Measurements from ENCODE around the gene KCTD8. TPM values are rescaled to one million over a fixed set of nuclear protein-coding genes. Genes with fewer than 3 reads are reported as not detected.
A peak's percentile ranks its signal among the peaks of the same experiment; 100 is the strongest.

Gene KCTD8
- polyA plus RNA-seq: under 1 TPM in 1 of 4 donors, not detected in 3; 0.07 TPM
- long read RNA-seq, donor 1: 0 reads
- long read RNA-seq, donor 2: 0 reads
- long read RNA-seq, donor 3: 0 reads
- long read RNA-seq, donor 4: 0 reads
- long read RNA-seq, donor 5: 0 reads
- long read RNA-seq, donor 6: 0 reads
- long read RNA-seq, donor 7: 0 reads
- long read RNA-seq, donor 8: 0 reads
- long read RNA-seq, donor 9: 0 reads
- long read RNA-seq, donor 10: 0 reads

DNA sequence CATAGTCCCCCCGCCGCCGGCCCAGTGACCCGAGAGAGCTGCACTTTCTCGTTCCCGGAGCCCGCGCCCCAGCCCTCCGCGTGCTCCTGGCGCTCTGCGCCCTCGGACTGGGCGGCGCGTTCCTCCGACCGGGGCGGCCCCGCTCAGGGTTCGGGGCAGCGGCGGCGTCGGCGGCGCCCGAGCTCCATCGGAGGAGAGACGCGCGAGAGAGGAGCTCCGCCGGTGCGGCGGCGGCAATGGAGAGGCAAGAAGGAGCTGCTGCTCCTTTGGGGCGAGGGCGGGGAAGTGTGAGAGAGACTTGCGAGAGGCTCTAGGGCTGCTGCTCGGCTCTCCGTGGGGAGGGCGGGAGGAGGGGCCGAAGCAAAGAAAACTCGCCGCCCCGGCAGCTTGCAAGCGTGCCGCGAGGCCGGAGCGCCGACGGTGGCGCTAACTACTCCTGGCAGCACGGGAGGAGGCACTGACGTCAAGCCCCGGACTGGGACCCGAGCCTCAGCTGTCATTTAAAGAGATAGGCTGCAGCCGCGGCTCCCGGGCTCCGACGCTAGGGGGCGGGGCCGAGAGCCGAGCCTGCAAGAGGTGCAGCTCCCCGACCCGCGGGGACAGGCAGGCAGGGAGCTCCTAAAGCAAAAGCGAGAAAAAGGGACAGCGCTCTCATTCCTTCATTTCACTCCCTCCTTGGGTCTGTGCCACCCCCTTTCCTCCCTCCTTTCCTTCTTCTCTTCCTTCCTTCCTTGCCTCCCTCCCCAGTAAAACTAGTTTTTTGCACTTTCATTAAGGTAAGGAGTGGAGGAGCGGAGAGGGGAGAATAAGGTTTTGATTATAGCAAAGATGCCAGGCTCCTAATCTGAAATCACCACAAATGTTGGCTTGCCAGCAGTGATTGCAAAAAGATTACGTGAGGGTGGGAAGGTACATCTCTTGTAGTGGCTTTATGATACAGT is at the start of gene KCTD8:
TSS of gene KCTD8 (minus strand) at position 289 of the 941 bp plus-strand sequence.
- Histone ChIP-seq H3K9me3 (ENCODE audit: control insufficient read depth in 2 of 2, insufficient read depth in 1 of 2, low read depth in 1 of 2, low read length in 1 of 2) (no peaks in the 10 kb centered on the region), H3K4me1 (ENCODE audit: control insufficient read depth in 3 of 3, insufficient read depth in 2 of 3, low read depth in 1 of 3, low read length in 2 of 3) (peaks cover 0 to 3% (median 3%) of the 10 kb centered on the region in 3 donors), H3K4me3 (ENCODE audit: low read depth in 1 of 3, low read length in 3 of 3) (peak within 1 kb of the TSS in 2 of 3 donors; percentile 40 to 55), H3K36me3 (ENCODE audit: control insufficient read depth in 3 of 3, insufficient read depth in 2 of 3, low read depth in 1 of 3, low read length in 3 of 3) (no peaks in the 10 kb centered on the region), H3K27me3 (ENCODE audit: control insufficient read depth in 3 of 3, insufficient read depth in 3 of 3, low read length in 3 of 3) (peaks cover 10 to 39% (median 19%) of the 10 kb centered on the region in 3 donors), H3K27ac (ENCODE audit: low read depth in 1 of 3, low read length in 2 of 3) (no peak within 1 kb of the TSS)
- peak; percentile 52 to 85 for DNase-seq
- 1 to 2% (median 1%) methylated on average over 69 to 74 of the region's 74 CpGs for WGBS, 3 donors
- FAIRE-seq: no peak

DNA sequence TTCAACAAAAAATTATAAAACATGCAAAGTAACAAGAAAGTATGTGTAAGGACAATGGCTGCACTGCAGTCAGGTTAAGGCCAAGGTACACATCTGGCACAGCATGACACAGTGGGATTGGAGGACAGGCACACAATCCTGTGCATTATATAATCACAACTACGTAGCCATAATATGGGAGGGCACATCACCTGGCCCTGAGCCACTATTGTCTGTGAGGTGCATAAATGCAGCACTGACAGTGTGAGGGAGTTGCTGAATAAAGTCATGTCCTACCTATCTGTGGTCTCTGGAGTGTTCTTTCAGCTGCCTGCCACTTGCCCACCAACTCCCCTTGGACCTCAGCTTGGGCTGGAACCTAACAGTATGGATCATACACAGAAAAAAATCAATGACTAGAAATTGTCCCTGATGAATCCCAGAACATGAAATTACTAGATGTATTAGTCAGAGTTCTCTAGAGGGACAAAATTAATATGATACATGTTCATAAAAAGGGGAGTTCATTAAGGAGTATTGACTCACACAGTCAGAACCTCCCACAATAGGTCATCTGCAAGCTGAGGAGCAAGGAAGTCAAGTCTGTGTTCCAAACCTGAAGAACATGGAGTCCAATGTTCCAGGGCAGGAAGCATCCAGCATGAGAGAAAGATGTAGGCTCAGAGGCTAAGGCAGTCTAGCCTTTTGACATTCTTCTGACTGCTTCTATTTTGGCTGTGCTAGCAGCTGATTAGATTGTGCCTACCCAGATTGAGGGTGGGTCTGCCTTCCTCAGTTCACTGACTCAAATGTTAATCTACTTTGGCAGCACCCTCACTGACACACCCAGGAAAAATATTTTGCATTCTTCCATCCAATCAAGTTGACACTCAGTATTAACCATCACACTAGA is 46.4 kb upstream of the KCTD8 start:
- H3K4me3 ChIP-seq (ENCODE audit: low read depth in 1 of 3, low read length in 3 of 3): no peak overlapping the region
- no peak overlapping the region for H3K27ac ChIP-seq (ENCODE audit: low read depth in 1 of 3, low read length in 2 of 3)
- FAIRE-seq (no peak), DNase-seq (no peak)
- 0 to 5% (median 0%) methylated on average over 1 of the region's 1 CpG for WGBS, 3 donors
- H3K36me3 ChIP-seq (ENCODE audit: control insufficient read depth in 3 of 3, insufficient read depth in 2 of 3, low read depth in 1 of 3, low read length in 3 of 3): no peaks in the 10 kb centered on the region
- H3K4me1 ChIP-seq (ENCODE audit: control insufficient read depth in 3 of 3, insufficient read depth in 2 of 3, low read depth in 1 of 3, low read length in 2 of 3): no peaks in the 10 kb centered on the region
- no peaks in the 10 kb centered on the region for H3K9me3 ChIP-seq (ENCODE audit: control insufficient read depth in 2 of 2, insufficient read depth in 1 of 2, low read depth in 1 of 2, low read length in 1 of 2)
- no peaks in the 10 kb centered on the region for H3K27me3 ChIP-seq (ENCODE audit: control insufficient read depth in 3 of 3, insufficient read depth in 3 of 3, low read length in 3 of 3)

DNA sequence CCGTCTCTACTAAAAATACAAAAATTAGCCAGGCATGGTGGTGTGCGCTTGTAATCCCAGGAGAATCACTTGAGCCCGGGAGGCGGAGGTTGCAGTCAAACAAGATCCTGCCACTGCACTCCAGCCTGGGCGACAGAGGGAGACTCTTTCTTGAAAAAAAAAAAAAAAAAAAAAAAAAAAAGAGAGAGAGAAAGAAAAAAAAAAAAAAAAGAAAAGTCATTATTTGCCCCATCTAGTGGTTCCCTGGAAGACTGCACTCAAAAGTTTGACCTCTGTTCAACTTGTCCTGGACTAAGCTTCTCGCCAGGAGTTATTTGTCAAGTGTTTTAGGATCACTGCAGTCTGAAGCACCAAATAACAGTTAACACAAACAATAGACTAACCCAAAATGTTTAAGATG is 45.3 kb upstream of the KCTD8 start:
- WGBS, 3 donors: 36 to 42% (median 36%) methylated on average over 6 of the region's 6 CpGs
- no peak for FAIRE-seq
- peak in 1 of 2 donors; percentile 12 for DNase-seq
- no peaks in the 10 kb centered on the region for H3K27me3 ChIP-seq (ENCODE audit: control insufficient read depth in 3 of 3, insufficient read depth in 3 of 3, low read length in 3 of 3)
- H3K27ac ChIP-seq (ENCODE audit: low read depth in 1 of 3, low read length in 2 of 3): no peak overlapping the region
- H3K4me1 ChIP-seq (ENCODE audit: control insufficient read depth in 3 of 3, insufficient read depth in 2 of 3, low read depth in 1 of 3, low read length in 2 of 3): no peaks in the 10 kb centered on the region
- no peaks in the 10 kb centered on the region for H3K36me3 ChIP-seq (ENCODE audit: control insufficient read depth in 3 of 3, insufficient read depth in 2 of 3, low read depth in 1 of 3, low read length in 3 of 3)
- no peak overlapping the region for H3K4me3 ChIP-seq (ENCODE audit: low read depth in 1 of 3, low read length in 3 of 3)
- no peaks in the 10 kb centered on the region for H3K9me3 ChIP-seq (ENCODE audit: control insufficient read depth in 2 of 2, insufficient read depth in 1 of 2, low read depth in 1 of 2, low read length in 1 of 2)

DNA sequence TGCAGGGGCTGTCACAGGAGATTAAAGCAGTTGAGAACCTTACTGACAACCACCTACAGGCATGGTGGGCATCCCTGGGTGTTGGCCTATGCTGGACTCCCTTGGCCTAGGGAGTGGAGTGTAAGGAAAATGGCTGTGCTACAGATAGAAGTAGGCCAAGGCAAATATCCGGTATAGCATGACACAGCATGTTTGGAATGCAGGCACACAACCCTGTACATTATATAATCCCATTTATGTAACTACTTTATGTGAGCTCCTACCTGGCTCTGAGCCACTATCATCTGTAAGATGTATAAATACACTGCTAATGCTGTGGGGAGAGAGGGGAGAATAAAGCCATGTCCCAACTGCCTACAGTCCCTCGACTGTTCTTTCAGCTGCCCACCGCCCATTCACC is 38.7 kb upstream of the KCTD8 start:
- no peaks in the 10 kb centered on the region for H3K4me1 ChIP-seq (ENCODE audit: control insufficient read depth in 3 of 3, insufficient read depth in 2 of 3, low read depth in 1 of 3, low read length in 2 of 3)
- H3K9me3 ChIP-seq (ENCODE audit: control insufficient read depth in 2 of 2, insufficient read depth in 1 of 2, low read depth in 1 of 2, low read length in 1 of 2): peaks cover 0 to 13% of the 10 kb centered on the region in 2 donors
- no peaks in the 10 kb centered on the region for H3K36me3 ChIP-seq (ENCODE audit: control insufficient read depth in 3 of 3, insufficient read depth in 2 of 3, low read depth in 1 of 3, low read length in 3 of 3)
- DNase-seq (no peak), FAIRE-seq (no peak)
- no peak overlapping the region for H3K27ac ChIP-seq (ENCODE audit: low read depth in 1 of 3, low read length in 2 of 3)
- H3K4me3 ChIP-seq (ENCODE audit: low read depth in 1 of 3, low read length in 3 of 3): no peak overlapping the region
- no peaks in the 10 kb centered on the region for H3K27me3 ChIP-seq (ENCODE audit: control insufficient read depth in 3 of 3, insufficient read depth in 3 of 3, low read length in 3 of 3)
- WGBS, 3 donors: 63 to 88% (median 63%) methylated on average over 3 of the region's 3 CpGs

DNA sequence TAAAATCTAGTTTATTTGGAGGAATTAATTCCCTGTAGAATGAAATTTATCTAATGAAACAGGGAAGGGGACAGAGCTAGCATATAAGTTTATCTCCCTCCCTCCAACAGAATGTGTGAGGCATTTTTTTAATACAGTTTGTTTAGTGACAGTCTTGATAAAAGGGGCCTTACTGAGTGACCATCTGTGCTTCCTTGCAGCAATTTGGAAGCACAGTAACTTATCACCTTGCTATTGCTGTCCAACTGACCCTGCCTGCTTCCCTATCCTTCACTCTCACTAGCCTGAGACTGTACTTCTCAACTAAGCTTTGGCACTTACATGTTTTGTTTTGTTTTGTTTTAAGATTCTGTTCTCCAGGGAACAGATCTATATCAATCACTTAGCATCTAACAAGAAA is 31.1 kb upstream of the KCTD8 start:
- Histone ChIP-seq H3K36me3 (ENCODE audit: control insufficient read depth in 3 of 3, insufficient read depth in 2 of 3, low read depth in 1 of 3, low read length in 3 of 3) (no peaks in the 10 kb centered on the region), H3K9me3 (ENCODE audit: control insufficient read depth in 2 of 2, insufficient read depth in 1 of 2, low read depth in 1 of 2, low read length in 1 of 2) (no peaks in the 10 kb centered on the region), H3K4me3 (ENCODE audit: low read depth in 1 of 3, low read length in 3 of 3) (no peak overlapping the region), H3K27ac (ENCODE audit: low read depth in 1 of 3, low read length in 2 of 3) (no peak overlapping the region), H3K27me3 (ENCODE audit: control insufficient read depth in 3 of 3, insufficient read depth in 3 of 3, low read length in 3 of 3) (no peaks in the 10 kb centered on the region), H3K4me1 (ENCODE audit: control insufficient read depth in 3 of 3, insufficient read depth in 2 of 3, low read depth in 1 of 3, low read length in 2 of 3) (no peaks in the 10 kb centered on the region)
- DNase-seq (no peak), FAIRE-seq (no peak)

DNA sequence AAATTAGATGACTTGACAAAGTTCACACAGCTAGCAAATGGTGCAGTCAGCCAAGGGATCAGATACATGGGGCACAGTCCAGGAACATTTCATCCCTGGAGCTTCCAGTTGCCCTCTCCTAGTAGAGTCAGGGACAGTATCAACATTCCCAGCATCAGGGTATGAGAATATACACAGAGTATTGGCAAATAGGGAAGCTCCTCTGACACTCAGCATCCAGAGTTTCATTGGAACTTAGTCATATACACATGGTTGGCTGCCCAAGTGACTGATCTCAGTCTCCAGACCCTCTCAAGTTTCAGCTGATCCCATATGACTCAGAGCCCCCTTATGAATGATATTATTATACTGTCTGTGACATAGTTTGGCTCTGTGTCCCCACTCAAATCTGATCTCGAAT is 13.7 kb upstream of the KCTD8 start:
- no peaks in the 10 kb centered on the region for H3K4me1 ChIP-seq (ENCODE audit: control insufficient read depth in 3 of 3, insufficient read depth in 2 of 3, low read depth in 1 of 3, low read length in 2 of 3)
- no peaks in the 10 kb centered on the region for H3K9me3 ChIP-seq (ENCODE audit: control insufficient read depth in 2 of 2, insufficient read depth in 1 of 2, low read depth in 1 of 2, low read length in 1 of 2)
- H3K4me3 ChIP-seq (ENCODE audit: low read depth in 1 of 3, low read length in 3 of 3): no peak overlapping the region
- no peaks in the 10 kb centered on the region for H3K36me3 ChIP-seq (ENCODE audit: control insufficient read depth in 3 of 3, insufficient read depth in 2 of 3, low read depth in 1 of 3, low read length in 3 of 3)
- 31 to 57% (median 39%) methylated on average over 1 of the region's 1 CpG for WGBS, 3 donors
- DNase-seq (no peak), FAIRE-seq (no peak)
- H3K27me3 ChIP-seq (ENCODE audit: control insufficient read depth in 3 of 3, insufficient read depth in 3 of 3, low read length in 3 of 3): no peaks in the 10 kb centered on the region
- H3K27ac ChIP-seq (ENCODE audit: low read depth in 1 of 3, low read length in 2 of 3): no peak overlapping the region

DNA sequence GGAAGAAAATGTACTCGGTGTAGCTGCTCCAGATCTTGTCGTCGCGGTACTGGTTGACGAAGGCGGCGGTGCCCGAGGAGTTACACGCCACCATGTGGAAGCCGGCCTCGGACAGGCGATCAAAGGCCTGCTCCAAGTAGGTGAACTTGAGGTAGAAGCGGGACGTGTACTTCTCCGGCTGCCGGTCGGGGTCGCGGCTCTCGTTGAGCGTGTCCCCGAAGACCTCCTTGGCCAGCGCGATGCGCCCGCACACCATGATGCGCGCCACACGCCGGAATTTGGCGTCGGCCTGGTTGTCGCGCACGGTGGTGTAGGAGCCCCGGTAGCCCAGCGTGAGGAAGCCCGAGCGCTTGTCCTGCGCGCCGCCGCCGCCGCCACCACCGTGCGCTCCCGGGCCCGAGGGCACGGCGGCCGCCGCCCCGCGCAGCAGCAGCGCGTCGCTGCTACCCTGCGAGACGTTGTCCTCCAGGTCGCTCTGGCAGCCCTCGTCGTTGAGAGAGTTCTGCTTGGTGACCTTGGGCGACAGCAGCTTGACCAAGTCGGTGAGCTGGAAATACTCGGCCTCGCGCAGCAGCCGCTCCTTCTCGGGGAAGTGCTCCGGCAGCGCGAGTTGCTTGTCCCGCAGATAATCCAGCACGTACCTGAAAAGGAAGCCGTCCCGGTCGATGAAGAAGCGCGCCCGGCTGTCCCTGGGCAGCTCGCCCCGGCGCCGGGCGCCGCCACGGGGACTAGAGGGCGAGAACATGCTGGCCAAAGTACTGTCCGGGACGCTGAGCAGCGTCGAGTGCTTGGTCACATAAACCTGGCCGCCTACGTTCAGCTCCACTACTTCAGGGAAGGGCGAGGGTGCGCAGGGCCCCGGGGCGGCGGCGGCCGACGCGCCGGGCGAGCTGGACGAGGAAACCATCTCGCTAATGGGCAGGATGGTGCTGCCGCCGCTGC is 775 bp downstream of the KCTD8 start:
- 2 to 6% (median 4%) methylated on average over 109 to 110 of the region's 110 CpGs for WGBS, 3 donors
- Histone ChIP-seq H3K27ac (ENCODE audit: low read depth in 1 of 3, low read length in 2 of 3) (no peak overlapping the region), H3K9me3 (ENCODE audit: control insufficient read depth in 2 of 2, insufficient read depth in 1 of 2, low read depth in 1 of 2, low read length in 1 of 2) (no peaks in the 10 kb centered on the region), H3K4me3 (ENCODE audit: low read depth in 1 of 3, low read length in 3 of 3) (peak overlapping the region in 2 of 3 donors; percentile 40 to 55), H3K27me3 (ENCODE audit: control insufficient read depth in 3 of 3, insufficient read depth in 3 of 3, low read length in 3 of 3) (peaks cover 10 to 39% (median 19%) of the 10 kb centered on the region in 3 donors), H3K4me1 (ENCODE audit: control insufficient read depth in 3 of 3, insufficient read depth in 2 of 3, low read depth in 1 of 3, low read length in 2 of 3) (peaks cover 0 to 3% (median 3%) of the 10 kb centered on the region in 3 donors), H3K36me3 (ENCODE audit: control insufficient read depth in 3 of 3, insufficient read depth in 2 of 3, low read depth in 1 of 3, low read length in 3 of 3) (no peaks in the 10 kb centered on the region)
- DNase-seq (peak in 1 of 2 donors; percentile 63), FAIRE-seq (no peak)
